Gastroesophageal sphincter (tissue), 3 donors: ENCODE data around the gene ACTR8.

Experiments used
- CTCF ChIP-seq, 4 experiments: fragments of 200-600 bp in 2 of 4; fragments of 450-650 bp in 2 of 4; sonication (generic) in 1 of 4; IDR thresholded peaks; one replicate each; pipeline ENCODE4 v1.5.1; 2017 to 2019; ENCODE audit warnings: antibody characterized with exemption in 4 of 4, mild to moderate bottlenecking in 2 of 4, moderate library complexity in 2 of 4
- EP300 ChIP-seq: sonication (generic); formaldehyde crosslinking; IDR thresholded peaks from one replicate; pipeline ENCODE4 v1.6.1; 2017; ENCODE audit warnings: antibody characterized with exemption, mild to moderate bottlenecking
- POLR2A ChIP-seq, 2 donors: fragments of 450-650 bp; IDR thresholded peaks; one replicate each; pipeline ENCODE4 v1.6.1; 2017; ENCODE audit warnings: antibody characterized with exemption in 2 of 2, mild to moderate bottlenecking in 2 of 2, moderate library complexity in 1 of 2
- POLR2AphosphoS5 ChIP-seq: sonication (generic); formaldehyde crosslinking; IDR thresholded peaks from one replicate; pipeline ENCODE4 v1.6.1; 2017; ENCODE audit warnings: antibody characterized with exemption

GRCh38 chr3:53820756-53821580, 61.0 kb downstream of the ACTR8 start:
- no peak for TF ChIP-seq CTCF (IDR thresholded peaks at IDR 0.05)
- TF ChIP-seq POLR2A (IDR thresholded peaks at IDR 0.05) = no peak
- no peak for TF ChIP-seq POLR2AphosphoS5
- TF ChIP-seq EP300 = no peak
